H9 (cell line): Measurements from ENCODE around the gene IGIP. TPM values are rescaled to one million over a fixed set of nuclear protein-coding genes. Genes with fewer than 3 reads are reported as not detected.

ENCODE experiments used
- DNase-seq: peaks from one replicate; pipeline ENCODE4 v3.0.0-alpha.2; 2017
- H2AFZ ChIP-seq: one replicate; pipeline ENCODE4 v1.6.1; 2013; ENCODE audit warnings: mild to moderate bottlenecking, low read length, control low read depth, moderate library complexity
- H2AK5ac ChIP-seq: 2 replicates; pipeline ENCODE4 v1.6.1; 2013; ENCODE audit warnings: low read length, control low read depth, mixed read lengths; ENCODE audit not compliant: insufficient read length
- H2BK120ac ChIP-seq: one replicate; pipeline ENCODE4 v1.6.1; 2013; ENCODE audit warnings: low read depth, mild to moderate bottlenecking, low read length, control low read depth, inconsistent platforms; ENCODE audit not compliant: poor library complexity, severe bottlenecking
- H2BK12ac ChIP-seq: 2 replicates; pipeline ENCODE4 v1.6.1; 2013; ENCODE audit warnings: low read length, control low read depth, mixed read lengths, low read depth; ENCODE audit not compliant: insufficient read length
- H2BK15ac ChIP-seq: 2 replicates; pipeline ENCODE4 v1.6.1; 2013; ENCODE audit warnings: low read depth, low read length, control low read depth
- H2BK20ac ChIP-seq: one replicate; pipeline ENCODE4 v1.6.1; 2013; ENCODE audit warnings: low read depth, mild to moderate bottlenecking, low read length, control low read depth, inconsistent platforms; ENCODE audit not compliant: poor library complexity, severe bottlenecking
- H2BK5ac ChIP-seq: 2 replicates; pipeline ENCODE4 v1.6.1; 2013; ENCODE audit warnings: low read length, control low read depth, mixed read lengths; ENCODE audit not compliant: insufficient read length
- H3K14ac ChIP-seq: 2 replicates; pipeline ENCODE4 v1.6.1; 2013; ENCODE audit warnings: low read length, control low read depth; ENCODE audit not compliant: insufficient read depth
- H3K18ac ChIP-seq: 2 replicates; pipeline ENCODE4 v1.6.1; 2013; ENCODE audit warnings: low read depth, mild to moderate bottlenecking, mixed read lengths, low read length, control low read depth; ENCODE audit not compliant: insufficient read length
- H3K23ac ChIP-seq: 2 replicates; pipeline ENCODE4 v1.6.1; 2013; ENCODE audit warnings: low read length, control low read depth, mixed read lengths, low read depth; ENCODE audit not compliant: insufficient read length
- H3K23me2 ChIP-seq: 2 replicates; pipeline ENCODE4 v1.6.1; 2013; ENCODE audit warnings: low read depth, mild to moderate bottlenecking, mixed read lengths, low read length, control low read depth; ENCODE audit not compliant: insufficient read length, poor library complexity, severe bottlenecking
- H3K27ac ChIP-seq: 2 replicates; pipeline ENCODE4 v1.5.1; 2013; ENCODE audit warnings: low read length, control low read depth, mixed read lengths, low read depth; ENCODE audit not compliant: insufficient read length
- H3K27me3 ChIP-seq: 2 replicates; pipeline ENCODE4 v1.6.1; 2013; ENCODE audit warnings: low read length, control low read depth, inconsistent platforms; ENCODE audit not compliant: insufficient read depth
- H3K4ac ChIP-seq: 2 replicates; pipeline ENCODE4 v1.6.1; 2013; ENCODE audit warnings: low read depth, mild to moderate bottlenecking, control low read depth, inconsistent platforms, low read length, moderate library complexity
- H3K4me1 ChIP-seq: 2 replicates; pipeline ENCODE4 v1.6.1; 2013; ENCODE audit warnings: low read length, control low read depth, inconsistent platforms; ENCODE audit not compliant: insufficient read depth
- H3K4me2 ChIP-seq: 2 replicates; pipeline ENCODE4 v1.6.1; 2013; ENCODE audit warnings: low read length, control low read depth, mixed read lengths; ENCODE audit not compliant: insufficient read length, insufficient read depth
- H3K56ac ChIP-seq: 2 replicates; pipeline ENCODE4 v1.6.1; 2013; ENCODE audit warnings: low read depth, mild to moderate bottlenecking, mixed read lengths, low read length, control low read depth; ENCODE audit not compliant: insufficient read length
- H3K79me1 ChIP-seq: 2 replicates; pipeline ENCODE4 v1.6.1; 2013; ENCODE audit warnings: low read depth, mild to moderate bottlenecking, moderate library complexity, low read length, control low read depth, inconsistent platforms; ENCODE audit not compliant: insufficient read depth, poor library complexity, severe bottlenecking
- H3K79me2 ChIP-seq: 2 replicates; pipeline ENCODE4 v1.6.1; 2013; ENCODE audit warnings: low read length, control low read depth, inconsistent platforms; ENCODE audit not compliant: insufficient read depth
- H3K9ac ChIP-seq: 2 replicates; pipeline ENCODE4 v1.6.1; 2013; ENCODE audit warnings: low read length, control low read depth, mixed read lengths; ENCODE audit not compliant: insufficient read length; ENCODE audit errors: extremely low read depth
- H3K9me3 ChIP-seq: one replicate; pipeline ENCODE4 v1.6.1; 2013; ENCODE audit warnings: low read depth, low read length, inconsistent platforms; ENCODE audit not compliant: control insufficient read depth
- H3T11ph ChIP-seq: one replicate; pipeline ENCODE4 v1.6.1; 2013; ENCODE audit warnings: mild to moderate bottlenecking, low read length, control low read depth, inconsistent platforms
- H4K20me1 ChIP-seq: one replicate; pipeline ENCODE4 v1.6.1; 2013; ENCODE audit not compliant: control insufficient read depth, insufficient read length, insufficient read depth
- H4K5ac ChIP-seq: 2 replicates; pipeline ENCODE4 v1.6.1; 2013; ENCODE audit warnings: low read depth, mild to moderate bottlenecking, mixed read lengths, low read length, control low read depth; ENCODE audit not compliant: insufficient read length
- H4K8ac ChIP-seq: replicated peaks from 2 replicates; pipeline ENCODE4 v1.6.1; 2013; ENCODE audit warnings: low read length, control low read depth, mixed read lengths, low read depth; ENCODE audit not compliant: insufficient read length
- H4K91ac ChIP-seq: 2 replicates; pipeline ENCODE4 v1.6.1; 2013; ENCODE audit warnings: low read depth, mild to moderate bottlenecking, moderate library complexity, mixed read lengths, low read length, control low read depth; ENCODE audit not compliant: insufficient read length
- H3K27ac Mint-ChIP-seq, 3 experiments: 2 replicates in 2 of 3; 3 replicates in 1 of 3; pipeline ENCODE4 v1.8.0; 2020 to 2021; ENCODE audit warnings: mixed read lengths in 3 of 3, mild to moderate bottlenecking in 1 of 3, moderate library complexity in 1 of 3
- H3K27me3 Mint-ChIP-seq: 2 replicates; pipeline ENCODE4 v1.8.0; 2021; ENCODE audit warnings: low read depth, mild to moderate bottlenecking, moderate library complexity, mixed read lengths
- H3K36me3 Mint-ChIP-seq, 3 experiments: 2 replicates in 2 of 3; 3 replicates in 1 of 3; pipeline ENCODE4 v1.8.0; 2020 to 2021; ENCODE audit warnings: low read depth in 3 of 3, mixed read lengths in 3 of 3; ENCODE audit not compliant: insufficient read depth in 1 of 3
- H3K4me1 Mint-ChIP-seq, 2 experiments: 2 replicates each; pipeline ENCODE4 v1.8.0; 2020; ENCODE audit warnings: mixed read lengths in 2 of 2
- H3K4me3 Mint-ChIP-seq, 2 experiments: 2 replicates in 1 of 2; 3 replicates in 1 of 2; pipeline ENCODE4 v1.8.0; 2020 to 2021; ENCODE audit warnings: mild to moderate bottlenecking in 2 of 2, mixed read lengths in 2 of 2, moderate library complexity in 1 of 2
- H3K9me3 Mint-ChIP-seq, 2 experiments: 2 replicates in 1 of 2; 3 replicates in 1 of 2; pipeline ENCODE4 v1.8.0; 2020; ENCODE audit warnings: mild to moderate bottlenecking in 2 of 2, mixed read lengths in 2 of 2, moderate library complexity in 1 of 2
- CTCF ChIP-seq: fragments of 200-600 bp; sonication (generic); conservative IDR thresholded peaks from 3 replicates; pipeline ENCODE4 v1.8.0; 2021; ENCODE audit warnings: antibody characterized with exemption, mild to moderate bottlenecking
- WGBS: extraction: QIAGEN DNeasy Blood & Tissue Kit; methylation state at CpG from one replicate; pipeline ENCODE4 v1.1.7; 2013; ENCODE audit warnings: missing lambda C conversion rate, low lambda C conversion rate, mixed read lengths; ENCODE audit not compliant: insufficient read length; ENCODE audit errors: extremely low coverage; 5-methylcytosine and 5-hydroxymethylcytosine counted together
- total RNA-seq: library from RNA; stranded (reverse); gene quantifications from 2 replicates; pipeline ENCODE4 v1.2.1, GENCODE V29; 2021

IGIP gene
- total RNA-seq, 1 experiment from 2014 or later, result 0.52 TPM

GRCh38 chr5:140152022-140152999, 26.6 kb downstream of the IGIP start:
- Histone ChIP-seq H3T11ph (no peak overlapping the region), H2BK12ac (no peak overlapping the region), H3K56ac (no peak overlapping the region), H3K79me1 (no peaks in the 10 kb centered on the region), H3K14ac (no peak overlapping the region; the same call in 1 of the 2 replicates), H3K27me3 (peaks cover 7% of the 10 kb centered on the region), H4K5ac (no peak overlapping the region), H3K4me2 (no peak overlapping the region), H2BK15ac (no peak overlapping the region), H2BK120ac (no peak overlapping the region), H2BK20ac (no peak overlapping the region), H3K23me2 (peaks cover 1% of the 10 kb centered on the region), H2BK5ac (no peak overlapping the region), H3K18ac (no peak overlapping the region), H2AFZ (no peak overlapping the region), H4K8ac (no peak overlapping the region), H4K20me1 (no peaks in the 10 kb centered on the region), H3K23ac (no peak overlapping the region), H3K4ac (no peak overlapping the region), H2AK5ac (no peak overlapping the region), H3K27ac (no peak overlapping the region), H3K79me2 (no peaks in the 10 kb centered on the region), H3K9me3 (no peaks in the 10 kb centered on the region), H3K4me1 (no peaks in the 10 kb centered on the region; the same call in 1 of the 2 replicates), H4K91ac (no peak overlapping the region), H3K9ac (no peak overlapping the region)
- H3K4me3 Mint-ChIP-seq, result no peak overlapping the region
- no CpG with 5 or more reads among the region's 23 CpGs for WGBS
- no peak overlapping the region; a peak in 1 of 7 replicates for H3K27ac Mint-ChIP-seq
- no peak for TF ChIP-seq CTCF
- H3K36me3 Mint-ChIP-seq, result no peaks in the 10 kb centered on the region
- H3K27me3 Mint-ChIP-seq, result peaks cover 28% of the 10 kb centered on the region
- H3K9me3 Mint-ChIP-seq, result no peaks in the 10 kb centered on the region; a peak in 1 of 5 replicates
- peaks cover 26 to 36% of the 10 kb centered on the region in 2 experiments for H3K4me1 Mint-ChIP-seq
- no peak for DNase-seq
